Epithelial cell of proximal tubule (primary cell): ENCODE measurements around the gene CACNA1C. TPM values are rescaled to one million over a fixed set of nuclear protein-coding genes. Genes with fewer than 3 reads are reported as not detected.

ENCODE experiments used
- DNase-seq: peaks from one replicate; pipeline ENCODE4 v3.0.0-alpha.2; 2011; ENCODE audit warnings: low read depth
- H3K4me3 ChIP-seq: 2 replicates; pipeline ENCODE4 v1.5.1; 2011; ENCODE audit warnings: low read depth, mild to moderate bottlenecking, low read length
- CTCF ChIP-seq: conservative IDR thresholded peaks from 2 replicates; pipeline ENCODE4 v1.5.1; 2012; ENCODE audit warnings: low read depth, mild to moderate bottlenecking, low read length
- total RNA-seq: library from RNA; depleted of rRNA; stranded (reverse); fragments of >200 nt; gene quantifications from 2 replicates; pipeline ENCODE4 v1.2.3, GENCODE V29; 2015

The CACNA1C gene
- total RNA-seq, 1 donor from 2014 or later: not detected

GRCh38 chr12:2306735-2307134 lies 253.9 kb downstream of the CACNA1C start:
- DNase-seq: no peak
- TF ChIP-seq CTCF: no peak
- H3K4me3 ChIP-seq: no peak overlapping the region

GRCh38 chr12:2307550-2307949 lies 254.8 kb downstream of the CACNA1C start:
- H3K4me3 ChIP-seq: no peak overlapping the region
- no peak for TF ChIP-seq CTCF
- DNase-seq: no peak

- no peak for TF ChIP-seq CTCF
- DNase-seq: no peak
- H3K4me3 ChIP-seq: no peak overlapping the region
Observed at GRCh38 chr12:2309647-2310046, 256.9 kb downstream of the CACNA1C start.

DNA sequence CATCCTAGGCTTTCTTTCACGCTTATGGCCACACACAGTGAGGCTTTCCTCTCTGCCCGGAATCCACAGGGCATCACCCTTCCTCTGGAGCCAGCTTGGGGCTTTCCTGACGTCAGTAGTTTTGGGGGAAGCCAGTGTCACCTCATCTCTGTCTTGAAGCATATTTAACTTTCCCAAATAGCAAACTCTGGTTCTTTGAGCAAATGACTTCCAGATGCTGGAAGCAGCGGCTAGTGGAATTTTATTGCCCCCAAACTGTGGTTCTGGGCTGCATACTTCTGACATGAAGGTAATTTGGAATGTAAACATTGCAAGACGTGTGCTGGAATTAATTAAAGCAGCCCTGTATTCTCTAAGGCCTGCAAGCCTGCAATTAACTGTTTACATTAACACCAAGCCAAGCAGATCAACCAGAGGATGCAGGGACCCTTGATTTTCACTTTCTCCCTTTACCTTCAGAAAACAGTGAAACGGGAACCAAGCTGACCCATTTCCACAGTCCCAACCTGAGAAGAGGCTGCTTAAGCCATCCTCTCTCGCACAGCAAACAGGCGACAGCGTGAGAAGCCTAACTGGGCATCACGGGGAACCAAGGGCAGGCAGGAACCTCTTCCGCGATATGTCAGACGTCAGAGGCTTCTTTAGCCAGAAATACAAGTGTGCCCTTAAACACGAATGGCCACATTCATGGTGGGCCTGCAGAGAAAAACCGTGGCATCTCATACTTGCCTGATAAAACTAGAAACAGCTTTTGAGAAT lies 258.4 kb downstream of the CACNA1C start:
- no peak for DNase-seq
- no peak for TF ChIP-seq CTCF
- H3K4me3 ChIP-seq: no peak overlapping the region

GRCh38 chr12:2312175-2312574 lies 259.4 kb downstream of the CACNA1C start:
- H3K4me3 ChIP-seq: no peak overlapping the region
- TF ChIP-seq CTCF: no peak
- no peak for DNase-seq

DNA sequence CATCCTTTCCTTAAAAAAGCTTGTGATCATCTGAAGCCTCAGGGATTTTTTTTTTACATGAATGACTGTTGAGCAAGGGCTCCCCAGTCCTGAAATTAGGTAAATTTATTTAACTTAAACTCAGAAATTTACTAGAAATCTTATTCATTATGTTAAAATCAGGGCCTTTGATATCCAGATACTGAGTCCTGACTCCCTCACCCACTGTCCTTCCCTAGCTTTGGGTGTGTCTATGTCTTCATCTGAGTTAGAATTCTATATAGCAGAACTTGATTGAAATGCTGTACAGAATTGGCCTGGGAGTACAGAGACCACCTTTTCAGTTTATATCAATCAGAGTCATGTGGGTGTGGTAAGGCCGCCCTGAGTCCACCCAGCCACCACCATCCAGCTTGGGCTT lies 260.0 kb downstream of the CACNA1C start:
- TF ChIP-seq CTCF: no peak
- no peak for DNase-seq

GRCh38 chr12:2314492-2314891 lies 261.7 kb downstream of the CACNA1C start:
- TF ChIP-seq CTCF: no peak
- no peak for DNase-seq
- H3K4me3 ChIP-seq: no peak overlapping the region

More for the DNA sequence above, 260.0 kb downstream of the CACNA1C start:
- H3K4me3 ChIP-seq: no peak overlapping the region
